Mucosa of rectum (tissue), 2 donors: ENCODE measurements around the gene MTERF2.
"Not testable (repeated sequence)": the region's sequence is repeated elsewhere in the genome, so short reads cannot be mapped to it uniquely, and the experiment has no call there.

Source experiments
- H3K27ac ChIP-seq, 2 donors: one replicate each; pipeline ENCODE4 v1.7.0; 2013; ENCODE audit warnings: inconsistent platforms in 2 of 2, low read depth in 2 of 2, low read length in 2 of 2
- H3K27me3 ChIP-seq, 2 donors: one replicate each; pipeline ENCODE4 v1.7.0; 2013; ENCODE audit warnings: low read length in 2 of 2; ENCODE audit not compliant: control insufficient read depth in 2 of 2, insufficient read depth in 2 of 2
- H3K36me3 ChIP-seq, 2 donors: one replicate each; pipeline ENCODE4 v1.7.0; 2013; ENCODE audit warnings: low read length in 2 of 2; ENCODE audit not compliant: control insufficient read depth in 2 of 2, insufficient read depth in 2 of 2
- H3K4me1 ChIP-seq, 2 donors: one replicate each; pipeline ENCODE4 v1.7.0; 2013; ENCODE audit warnings: low read length in 2 of 2, mild to moderate bottlenecking in 1 of 2; ENCODE audit not compliant: control insufficient read depth in 2 of 2, insufficient read depth in 2 of 2
- H3K4me3 ChIP-seq, 2 donors: one replicate each; pipeline ENCODE4 v1.7.0; 2013; ENCODE audit warnings: low read length in 2 of 2
- H3K9ac ChIP-seq, 2 donors: one replicate each; pipeline ENCODE4 v1.7.0; 2013; ENCODE audit warnings: low read length in 2 of 2, low read depth in 1 of 2, mild to moderate bottlenecking in 1 of 2
- H3K9me3 ChIP-seq, 2 donors: one replicate each; pipeline ENCODE4 v1.7.0; 2013; ENCODE audit warnings: low read length in 2 of 2; ENCODE audit not compliant: control insufficient read depth in 2 of 2
- donor health status: healthy.
- donor health status: Normal muscosa, but diverticular disease.

Gene MTERF2

GRCh38 chr12:107025671-107026070 is 38.7 kb upstream of the MTERF2 start:
- no peak overlapping the region for H3K9ac ChIP-seq
- peaks cover 3 to 9% of the 10 kb centered on the region in 2 donors for H3K4me1 ChIP-seq
- no peaks in the 10 kb centered on the region for H3K9me3 ChIP-seq
- H3K27ac ChIP-seq = no peak overlapping the region
- no peak overlapping the region for H3K4me3 ChIP-seq
- H3K27me3 ChIP-seq = no peaks in the 10 kb centered on the region
- no peaks in the 10 kb centered on the region for H3K36me3 ChIP-seq

DNA sequence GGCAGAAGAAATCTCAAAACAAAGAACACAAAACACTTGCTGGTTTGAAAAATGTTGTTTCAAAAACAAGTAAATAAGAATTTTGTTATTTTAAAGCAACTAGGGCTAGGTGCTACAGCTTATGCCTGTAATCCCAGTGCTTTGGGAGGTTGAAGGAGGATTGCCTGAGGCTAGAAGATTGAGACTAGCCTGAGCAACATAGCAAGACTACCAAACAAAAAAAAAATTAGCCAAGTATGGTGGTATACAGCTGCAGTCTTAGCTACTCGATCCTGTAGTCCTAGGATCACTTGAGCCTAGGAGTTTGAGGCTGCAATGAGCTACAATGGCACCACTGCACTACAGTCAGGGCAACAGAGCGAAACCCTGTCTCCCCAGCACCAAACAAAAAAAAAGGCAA is 32.6 kb upstream of the MTERF2 start:
- Histone ChIP-seq H3K36me3 (no peaks in the 10 kb centered on the region), H3K27me3 (no peaks in the 10 kb centered on the region), H3K9ac (no peak overlapping the region), H3K9me3 (no peaks in the 10 kb centered on the region), H3K4me1 (no peaks in the 10 kb centered on the region), H3K27ac (no peak overlapping the region), H3K4me3 (no peak overlapping the region)

DNA sequence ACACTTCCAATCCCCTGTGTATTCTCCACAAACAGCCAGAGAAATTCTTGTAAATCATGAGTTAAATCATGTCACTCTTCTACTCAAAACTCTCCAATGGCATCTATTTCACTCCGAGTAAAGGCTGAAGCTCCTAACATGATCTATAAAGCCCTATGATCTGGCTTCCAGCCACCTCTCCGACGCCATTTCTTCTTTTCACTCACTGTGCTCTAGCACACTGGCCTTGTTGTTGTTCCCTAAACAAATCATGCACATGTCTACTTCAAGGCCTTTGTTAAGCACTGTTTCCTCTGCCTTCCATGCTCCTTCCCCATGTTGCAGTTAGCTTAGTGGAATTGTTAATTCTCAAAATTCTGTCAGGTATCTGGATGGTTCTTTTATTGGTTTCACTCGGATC is 30.1 kb upstream of the MTERF2 start:
- H3K27ac ChIP-seq = no peak overlapping the region
- no peaks in the 10 kb centered on the region for H3K36me3 ChIP-seq
- no peaks in the 10 kb centered on the region for H3K9me3 ChIP-seq
- H3K4me1 ChIP-seq = no peaks in the 10 kb centered on the region
- no peak overlapping the region for H3K9ac ChIP-seq
- H3K4me3 ChIP-seq = no peak overlapping the region
- H3K27me3 ChIP-seq = no peaks in the 10 kb centered on the region

- Histone ChIP-seq H3K4me3 (no peak overlapping the region), H3K9me3 (no peaks in the 10 kb centered on the region), H3K36me3 (no peaks in the 10 kb centered on the region), H3K4me1 (no peaks in the 10 kb centered on the region), H3K27ac (no peak overlapping the region), H3K9ac (no peak overlapping the region), H3K27me3 (no peaks in the 10 kb centered on the region)
These were observed 27.1 kb upstream of the MTERF2 start for GRCh38 chr12:107014055-107014454.

GRCh38 chr12:107012736-107013425 is 25.9 kb upstream of the MTERF2 start:
- Histone ChIP-seq H3K36me3 (no peaks in the 10 kb centered on the region), H3K9ac (no peak overlapping the region), H3K4me3 (no peak overlapping the region), H3K9me3 (no peaks in the 10 kb centered on the region), H3K4me1 (no peaks in the 10 kb centered on the region), H3K27me3 (no peaks in the 10 kb centered on the region), H3K27ac (no peak overlapping the region)

DNA sequence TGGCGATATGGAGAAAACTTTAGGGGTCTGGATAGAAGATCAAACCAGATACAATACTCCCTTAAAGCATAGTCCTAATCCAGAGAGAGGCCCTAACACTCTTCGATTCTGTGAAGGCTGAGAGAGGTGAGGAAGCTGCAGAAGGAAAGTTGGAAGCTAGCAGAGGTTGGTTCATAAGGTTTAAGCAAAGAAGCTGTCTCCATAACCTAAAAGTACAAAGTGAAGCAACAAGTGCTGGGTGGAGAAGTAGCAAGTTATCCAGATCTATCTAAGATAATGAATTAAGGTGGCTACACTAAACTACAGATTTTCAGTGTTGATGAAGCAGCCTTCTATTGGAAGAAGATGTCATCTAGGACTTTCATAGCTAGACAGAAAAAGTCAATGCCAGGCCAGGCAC is 24.6 kb upstream of the MTERF2 start:
- Histone ChIP-seq H3K4me1 (no peaks in the 10 kb centered on the region), H3K4me3 (no peak overlapping the region), H3K36me3 (no peaks in the 10 kb centered on the region), H3K9ac (no peak overlapping the region), H3K9me3 (no peaks in the 10 kb centered on the region), H3K27ac (no peak overlapping the region), H3K27me3 (no peaks in the 10 kb centered on the region)

DNA sequence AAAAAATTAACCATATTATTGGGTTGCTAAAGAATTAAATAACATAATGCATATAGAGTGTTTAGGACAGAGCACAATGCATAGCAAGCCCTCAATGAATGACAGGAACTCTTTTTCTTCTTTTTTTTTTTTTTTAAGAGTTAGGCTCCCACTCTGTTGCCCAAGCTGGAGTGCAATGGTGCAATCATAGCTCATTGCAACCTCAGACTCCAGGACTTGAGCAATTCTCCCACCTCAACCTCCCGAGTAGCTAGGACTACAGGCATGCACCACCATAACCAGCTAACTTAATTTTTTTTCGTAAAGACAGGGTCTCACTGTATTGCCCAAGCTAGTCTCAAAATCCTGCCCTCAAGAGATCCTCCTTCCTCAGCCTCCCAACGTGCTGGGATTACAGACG is 20.5 kb upstream of the MTERF2 start:
- no peak overlapping the region for H3K4me3 ChIP-seq
- no peaks in the 10 kb centered on the region for H3K27me3 ChIP-seq
- no peaks in the 10 kb centered on the region for H3K4me1 ChIP-seq
- no peaks in the 10 kb centered on the region for H3K36me3 ChIP-seq
- H3K9ac ChIP-seq = no peak overlapping the region
- H3K27ac ChIP-seq = no peak overlapping the region
- no peaks in the 10 kb centered on the region for H3K9me3 ChIP-seq

DNA sequence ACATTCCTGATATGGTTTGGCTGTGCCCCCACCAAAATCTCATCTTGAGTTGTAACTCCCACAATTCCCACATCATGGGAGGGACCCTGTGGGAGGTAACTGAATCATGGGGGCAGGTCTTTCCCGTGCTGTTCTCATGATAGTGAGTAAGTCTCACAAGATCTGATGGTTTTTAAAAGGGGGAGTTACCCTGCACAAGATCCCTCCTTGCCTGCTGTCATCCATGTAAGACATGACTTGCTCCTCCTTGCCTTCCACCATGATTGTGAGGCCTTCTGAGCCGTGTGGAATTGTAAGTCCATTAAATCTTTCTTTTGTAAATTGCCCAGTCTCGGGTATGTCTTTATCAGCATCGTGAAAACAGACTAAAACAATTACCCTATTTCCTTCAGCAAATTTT is 15.7 kb upstream of the MTERF2 start:
- H3K4me3 ChIP-seq, H3K9me3 ChIP-seq, H3K27ac ChIP-seq, H3K9ac ChIP-seq, H3K27me3 ChIP-seq, H3K36me3 ChIP-seq, H3K4me1 ChIP-seq: not testable (repeated sequence)

- no peak overlapping the region for H3K4me3 ChIP-seq
- no peak overlapping the region for H3K9ac ChIP-seq
- no peaks in the 10 kb centered on the region for H3K27me3 ChIP-seq
- no peaks in the 10 kb centered on the region for H3K4me1 ChIP-seq
- H3K27ac ChIP-seq = no peak overlapping the region
- H3K36me3 ChIP-seq = peaks cover 0 to 7% of the 10 kb centered on the region in 2 donors
- no peaks in the 10 kb centered on the region for H3K9me3 ChIP-seq
These were observed 12.5 kb upstream of the MTERF2 start for GRCh38 chr12:106999446-106999845.

DNA sequence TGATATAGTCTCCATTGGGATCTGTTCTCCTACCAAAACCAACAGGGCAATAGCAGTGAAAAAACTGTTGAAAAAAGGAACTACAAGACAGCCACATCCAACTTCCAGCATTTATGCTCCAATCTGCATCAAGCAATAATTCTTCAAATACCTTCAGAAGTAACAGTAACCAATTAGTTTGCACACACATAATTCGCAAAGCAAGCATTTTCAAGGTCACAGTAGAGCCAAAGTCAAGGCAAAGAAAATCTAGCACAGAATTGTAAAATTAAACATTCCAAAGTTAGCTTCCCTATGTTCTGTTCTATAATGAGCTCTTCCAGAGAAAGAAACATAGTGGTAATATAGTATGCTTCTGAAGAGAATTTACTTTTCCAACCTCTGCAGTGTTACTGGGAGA is 11.0 kb upstream of the MTERF2 start:
- H3K4me1 ChIP-seq = no peaks in the 10 kb centered on the region
- H3K9me3 ChIP-seq = no peaks in the 10 kb centered on the region
- H3K36me3 ChIP-seq = peaks cover 0 to 7% of the 10 kb centered on the region in 2 donors
- no peak overlapping the region for H3K4me3 ChIP-seq
- no peak overlapping the region for H3K27ac ChIP-seq
- H3K9ac ChIP-seq = no peak overlapping the region
- H3K27me3 ChIP-seq = no peaks in the 10 kb centered on the region

DNA sequence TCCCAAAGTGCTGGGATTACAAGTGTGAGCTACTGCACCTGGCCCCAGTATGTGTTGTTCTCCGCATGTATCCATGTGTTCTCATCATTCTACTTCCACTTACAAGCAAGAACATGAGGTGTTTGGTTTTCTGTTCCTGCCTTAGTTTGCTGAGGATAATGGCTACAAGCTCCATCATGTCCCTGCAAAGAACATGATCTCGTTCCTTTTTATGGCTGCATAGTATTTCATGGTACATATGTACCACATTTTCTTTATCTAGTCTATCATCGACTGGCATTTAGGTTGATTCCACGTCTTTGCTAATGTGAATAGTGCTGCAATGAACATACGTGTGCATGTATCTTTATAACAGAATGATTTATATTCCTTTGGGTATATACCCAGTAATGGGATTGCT is 9.2 kb upstream of the MTERF2 start:
- not testable (repeated sequence) for H3K36me3 ChIP-seq, H3K4me1 ChIP-seq, H3K9me3 ChIP-seq, H3K27ac ChIP-seq, H3K4me3 ChIP-seq, H3K9ac ChIP-seq, H3K27me3 ChIP-seq
